HUES64 (cell line): ENCODE results near the gene ZNF26.
A peak's percentile ranks its signal among the peaks of the same experiment; 100 is the strongest.

Experiments
- H3K27ac ChIP-seq: 2 replicates; pipeline ENCODE4 v1.7.0; 2013; ENCODE audit warnings: low read depth, low read length, inconsistent platforms
- H3K27me3 ChIP-seq: 2 replicates; pipeline ENCODE4 v1.6.1; 2013; ENCODE audit warnings: mild to moderate bottlenecking, low read length; ENCODE audit not compliant: insufficient read depth
- H3K36me3 ChIP-seq: 2 replicates; pipeline ENCODE4 v1.6.1; 2013; ENCODE audit warnings: mild to moderate bottlenecking, low read length; ENCODE audit not compliant: insufficient read depth
- H3K4me1 ChIP-seq: 2 replicates; pipeline ENCODE4 v1.6.1; 2013; ENCODE audit warnings: mild to moderate bottlenecking, low read length, moderate library complexity; ENCODE audit not compliant: insufficient read depth
- H3K4me3 ChIP-seq: 2 replicates; pipeline ENCODE4 v1.5.1; 2013; ENCODE audit warnings: mild to moderate bottlenecking, low read length, moderate library complexity
- H3K9ac ChIP-seq: 2 replicates; pipeline ENCODE4 v1.6.1; 2013; ENCODE audit warnings: mild to moderate bottlenecking, low read depth, low read length
- H3K9me3 ChIP-seq: 2 replicates; pipeline ENCODE4 v1.6.1; 2013; ENCODE audit warnings: low read depth, low read length; ENCODE audit not compliant: insufficient read depth
- WGBS: fragments of 150-250, 120-280 bp; methylation state at CpG from one replicate; pipeline ENCODE4 v1.1.7; 2013; ENCODE audit warnings: missing lambda C conversion rate; 5-methylcytosine and 5-hydroxymethylcytosine counted together

ZNF26 gene

DNA sequence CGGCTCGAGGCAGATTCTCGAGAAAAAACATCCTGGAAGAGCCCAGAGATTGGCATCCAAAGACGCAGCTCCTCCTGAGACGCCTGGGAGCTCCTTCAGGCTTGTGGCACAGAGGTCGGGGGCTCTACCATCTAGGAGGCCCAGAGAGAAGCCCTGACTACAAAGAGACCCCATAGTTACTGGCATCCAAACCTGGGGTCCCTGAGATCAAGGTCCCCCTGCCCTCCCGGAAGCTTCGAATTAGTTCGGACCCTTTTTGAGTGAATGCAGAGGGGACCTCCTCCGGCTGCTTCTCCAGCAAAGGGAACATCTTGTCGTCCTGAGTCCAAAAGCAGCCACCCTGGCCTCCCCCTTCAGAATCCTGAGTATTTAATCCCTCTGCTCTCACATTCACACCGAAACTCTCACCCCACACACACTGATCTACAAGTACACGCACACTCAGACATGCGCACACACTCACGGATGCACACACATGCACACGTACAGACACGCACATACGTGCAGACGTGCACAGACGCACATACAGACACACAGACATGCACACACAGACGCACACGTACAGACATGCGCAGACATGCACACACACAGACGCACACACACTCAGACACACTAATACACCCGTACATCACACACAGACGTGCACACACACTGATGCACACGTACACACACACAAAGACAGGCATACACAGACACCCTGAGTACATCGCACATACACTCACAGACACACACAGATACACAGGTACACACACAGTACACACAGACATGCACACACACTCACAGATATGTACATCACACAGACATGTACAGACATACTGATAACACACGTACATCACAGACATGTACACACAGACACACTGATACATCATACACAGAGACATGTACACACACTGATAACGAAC is 36.0 kb upstream of the ZNF26 start:
- Histone ChIP-seq H3K27ac (no peak overlapping the region), H3K36me3 (peaks cover 22% of the 10 kb centered on the region), H3K4me1 (no peaks in the 10 kb centered on the region), H3K9ac (no peak overlapping the region), H3K4me3 (no peak overlapping the region), H3K9me3 (peaks cover 80% of the 10 kb centered on the region), H3K27me3 (no peaks in the 10 kb centered on the region)
- WGBS = 96% methylated on average over 30 of the region's 30 CpGs

DNA sequence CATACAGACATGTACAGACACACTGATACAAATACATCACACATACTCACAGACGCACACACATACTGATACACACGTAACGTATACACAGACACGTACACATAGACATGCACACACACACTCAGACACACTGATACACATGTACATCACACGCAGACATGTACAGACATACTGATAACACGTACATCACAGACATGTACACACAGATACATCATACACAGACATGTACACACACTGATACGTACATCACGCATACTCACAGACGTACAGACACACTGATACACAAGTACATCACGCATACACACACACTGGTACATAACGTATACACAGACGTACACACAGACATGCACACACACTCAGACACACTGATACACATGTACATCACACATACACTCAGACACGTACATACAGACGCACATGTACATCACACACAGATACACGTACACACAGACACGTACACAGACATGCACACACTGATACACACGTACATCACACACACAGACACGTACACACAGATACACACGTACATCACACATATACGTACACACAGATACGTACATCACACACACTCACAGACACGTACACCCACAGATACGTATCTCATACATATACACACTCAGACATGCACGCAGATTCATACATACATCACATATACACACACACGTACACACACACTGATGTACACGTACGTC is 35.2 kb upstream of the ZNF26 start:
- Histone ChIP-seq H3K27me3 (no peaks in the 10 kb centered on the region), H3K36me3 (peaks cover 13% of the 10 kb centered on the region; the same call in 1 of the 2 replicates), H3K9ac (no peak overlapping the region), H3K9me3 (peaks cover 73% of the 10 kb centered on the region), H3K4me3 (no peak overlapping the region; the same call in 1 of the 2 replicates), H3K4me1 (no peaks in the 10 kb centered on the region), H3K27ac (no peak overlapping the region)
- WGBS = 94% methylated on average over 27 of the region's 27 CpGs

DNA sequence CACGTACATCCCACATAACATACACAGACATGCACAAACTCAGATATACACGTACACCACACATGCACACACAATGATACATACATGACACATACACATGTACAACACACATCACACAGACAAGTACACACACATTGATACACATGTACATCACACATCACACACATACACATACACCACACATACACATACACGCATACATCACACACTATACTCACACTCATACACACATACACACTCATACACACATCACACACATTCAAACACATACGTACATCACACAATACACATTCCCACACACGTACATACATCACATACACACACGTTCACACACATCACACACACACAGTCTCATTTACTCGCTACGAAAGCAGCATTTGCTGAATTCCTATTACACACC is 34.5 kb upstream of the ZNF26 start:
- no peaks in the 10 kb centered on the region for H3K4me1 ChIP-seq
- 0 out of 2 replicates have a peak overlapping the region, but pooled peaks have one; percentile 13 for H3K4me3 ChIP-seq
- H3K27me3 ChIP-seq = no peaks in the 10 kb centered on the region
- 92% methylated on average over 8 of the region's 8 CpGs for WGBS
- H3K27ac ChIP-seq = no peak overlapping the region
- H3K36me3 ChIP-seq = peaks cover 11% of the 10 kb centered on the region; the same call in 1 of the 2 replicates
- H3K9ac ChIP-seq = no peak overlapping the region
- peaks cover 74% of the 10 kb centered on the region for H3K9me3 ChIP-seq

DNA sequence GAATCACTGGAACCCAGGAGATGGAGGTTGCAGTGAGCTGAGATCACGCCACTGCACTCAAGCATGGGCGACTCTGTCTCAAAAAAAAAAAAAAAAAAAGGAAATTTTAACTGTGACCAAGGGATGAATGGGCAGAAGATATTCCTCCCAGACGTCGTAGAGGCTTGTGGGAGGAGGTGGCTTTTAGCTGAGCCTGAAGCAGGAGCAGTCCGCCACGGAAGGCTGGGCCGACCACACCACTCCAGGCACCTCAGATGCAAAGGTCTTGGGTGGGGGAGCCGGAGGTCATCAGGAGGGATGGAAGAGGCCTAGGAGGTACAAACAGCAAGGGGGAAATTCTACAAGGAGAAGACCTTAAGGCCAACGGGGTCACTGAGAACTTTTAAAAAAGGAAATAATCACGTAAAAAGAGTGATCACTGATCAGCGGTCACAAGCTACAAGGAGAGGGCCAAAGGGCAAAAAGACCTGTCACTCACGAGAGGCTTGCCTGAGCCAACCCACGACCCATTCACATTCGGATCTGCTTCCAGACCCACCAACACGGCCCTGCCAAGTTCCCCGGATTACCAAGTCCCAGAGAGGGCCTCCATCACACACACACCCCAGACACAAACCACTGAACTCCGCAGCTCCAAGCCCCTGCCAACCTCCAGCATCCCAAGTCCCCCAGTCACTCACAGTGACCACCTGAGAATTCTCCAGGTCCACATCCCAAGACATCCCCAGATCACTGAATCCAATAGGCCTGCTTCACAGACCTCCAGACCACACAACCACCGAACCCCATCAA is 33.6 kb upstream of the ZNF26 start:
- H3K36me3 ChIP-seq = peaks cover 7% of the 10 kb centered on the region; the same call in 1 of the 2 replicates
- no peaks in the 10 kb centered on the region for H3K4me1 ChIP-seq
- no peaks in the 10 kb centered on the region for H3K27me3 ChIP-seq
- no peak overlapping the region for H3K27ac ChIP-seq
- H3K9ac ChIP-seq = no peak overlapping the region
- no peak overlapping the region for H3K4me3 ChIP-seq
- 95% methylated on average over 18 of the region's 18 CpGs for WGBS
- H3K9me3 ChIP-seq = peaks cover 73% of the 10 kb centered on the region

DNA sequence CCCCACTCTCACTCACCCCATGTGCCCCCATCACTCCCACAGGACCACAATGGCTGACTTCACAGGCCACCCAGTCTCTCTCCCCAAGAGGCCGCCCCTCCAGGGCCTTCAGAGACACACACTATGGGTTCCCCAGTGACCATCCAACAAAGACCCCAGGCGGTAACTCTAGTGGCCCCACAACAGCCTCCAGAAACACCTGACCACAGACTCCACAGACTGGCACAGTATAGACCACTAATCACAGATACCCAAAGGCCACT is 33.1 kb upstream of the ZNF26 start:
- Histone ChIP-seq H3K4me1 (no peaks in the 10 kb centered on the region), H3K4me3 (no peak overlapping the region), H3K36me3 (peaks cover 4% of the 10 kb centered on the region; the same call in 1 of the 2 replicates), H3K9me3 (peaks cover 71% of the 10 kb centered on the region), H3K27me3 (no peaks in the 10 kb centered on the region), H3K9ac (no peak overlapping the region), H3K27ac (no peak overlapping the region)
- 93% methylated on average over 2 of the region's 2 CpGs for WGBS

DNA sequence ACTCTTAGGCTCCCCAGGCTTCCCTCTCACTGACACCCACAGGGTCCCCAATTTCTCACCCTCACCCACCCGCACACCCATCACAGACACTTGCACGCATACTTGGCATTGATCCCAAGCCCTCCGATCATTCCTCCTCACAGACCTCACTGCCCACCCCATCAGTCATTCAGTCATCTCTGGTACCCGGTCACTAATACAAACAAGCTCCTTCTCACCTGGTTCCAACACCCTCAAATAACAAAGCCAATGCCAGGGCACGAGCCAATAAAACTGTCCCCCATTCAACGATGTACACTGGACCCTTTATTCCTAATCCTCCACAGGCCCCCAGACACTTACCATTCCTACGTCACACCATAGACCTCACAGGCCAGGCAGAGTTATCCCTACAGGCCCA is 32.4 kb upstream of the ZNF26 start:
- no peaks in the 10 kb centered on the region for H3K27me3 ChIP-seq
- H3K9ac ChIP-seq = no peak overlapping the region
- no peak overlapping the region for H3K27ac ChIP-seq
- WGBS = 91% methylated on average over 7 of the region's 7 CpGs
- no peaks in the 10 kb centered on the region for H3K4me1 ChIP-seq
- no peaks in the 10 kb centered on the region; the same call in 1 of the 2 replicates for H3K36me3 ChIP-seq
- H3K9me3 ChIP-seq = peaks cover 69% of the 10 kb centered on the region
- H3K4me3 ChIP-seq = no peak overlapping the region

DNA sequence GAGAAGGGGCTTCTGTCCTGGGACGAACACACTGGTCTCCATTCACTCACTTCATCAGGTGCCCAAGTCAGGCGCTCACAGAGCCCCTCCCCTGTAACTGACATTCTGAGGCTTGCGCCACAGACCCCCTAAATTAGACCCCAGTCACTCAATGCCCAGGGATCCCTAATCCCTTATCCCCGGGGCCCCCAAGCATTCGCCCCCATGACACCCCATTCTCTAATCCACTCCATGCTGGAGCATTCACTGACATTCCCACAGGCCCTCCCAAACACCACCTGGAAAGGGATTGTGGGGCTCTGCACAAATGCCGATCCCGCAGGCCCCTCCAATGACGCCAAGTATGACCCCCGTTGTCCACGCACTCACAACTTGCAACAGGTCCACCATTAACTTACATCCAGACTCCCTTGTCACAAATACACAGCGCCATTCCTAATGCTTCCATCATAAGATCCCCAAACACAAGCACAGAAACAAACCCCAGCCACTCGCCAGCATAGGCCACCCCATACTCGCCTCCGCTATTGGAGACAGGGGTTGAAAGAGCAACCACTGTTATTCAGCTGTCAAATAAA is 31.6 kb upstream of the ZNF26 start:
- H3K36me3 ChIP-seq = no peaks in the 10 kb centered on the region; the same call in 1 of the 2 replicates
- H3K27ac ChIP-seq = no peak overlapping the region
- H3K27me3 ChIP-seq = no peaks in the 10 kb centered on the region
- no peaks in the 10 kb centered on the region for H3K4me1 ChIP-seq
- WGBS = 93% methylated on average over 14 of the region's 14 CpGs
- peaks cover 68% of the 10 kb centered on the region for H3K9me3 ChIP-seq
- peak overlapping the region; percentile 88 for H3K4me3 ChIP-seq
- no peak overlapping the region for H3K9ac ChIP-seq

DNA sequence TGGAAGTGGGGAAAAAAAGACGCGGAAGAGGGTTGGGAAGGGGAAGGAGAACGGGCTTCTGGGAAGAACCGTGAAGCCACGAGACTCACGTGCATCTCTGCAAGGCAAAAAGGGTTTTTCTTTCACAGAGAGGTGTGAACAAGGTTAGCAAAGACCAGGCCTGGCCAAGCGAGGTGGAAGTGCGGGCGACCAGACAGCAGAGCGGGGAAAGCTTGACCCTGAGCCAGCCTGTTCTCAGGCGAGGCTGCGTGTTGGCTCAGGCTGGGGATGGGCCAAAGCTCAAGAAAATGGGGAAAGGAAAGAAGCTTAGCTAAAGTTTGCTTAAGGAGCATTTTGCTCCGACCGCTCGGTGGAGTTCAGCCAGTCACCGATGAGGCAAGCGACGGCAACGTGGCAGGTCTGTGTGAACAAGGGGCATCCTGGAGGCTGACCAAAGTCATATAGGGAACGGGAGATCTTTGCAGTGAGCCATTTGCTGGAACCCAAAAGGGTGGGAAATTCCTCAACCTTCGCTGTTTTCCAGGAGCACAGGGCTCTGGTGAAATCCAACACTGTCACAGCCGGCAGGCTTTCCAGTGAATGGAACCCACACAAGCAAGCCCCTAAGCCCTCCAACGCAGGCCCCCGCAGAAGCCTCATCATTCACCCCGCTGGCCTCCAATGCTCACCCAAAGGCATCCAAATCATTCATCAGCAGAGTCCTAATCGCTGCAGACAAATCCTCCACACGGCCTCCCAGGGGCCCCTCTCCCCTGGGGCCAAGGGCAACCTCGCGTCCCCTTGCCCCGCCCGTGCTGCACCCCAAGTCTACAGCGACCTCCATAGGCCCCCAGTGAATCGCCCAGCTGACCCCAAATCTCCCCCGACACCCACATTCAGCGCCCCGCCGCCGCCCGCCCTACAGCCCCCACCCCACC is 30.8 kb upstream of the ZNF26 start:
- Histone ChIP-seq H3K36me3 (no peaks in the 10 kb centered on the region), H3K27ac (peak overlapping the region; percentile 46; the same call in 1 of the 2 replicates), H3K27me3 (no peaks in the 10 kb centered on the region), H3K9ac (peak overlapping the region; percentile 78), H3K4me1 (no peaks in the 10 kb centered on the region), H3K4me3 (peak overlapping the region; percentile 88), H3K9me3 (peaks cover 64% of the 10 kb centered on the region)
- 38% methylated on average over 34 of the region's 39 CpGs for WGBS

DNA sequence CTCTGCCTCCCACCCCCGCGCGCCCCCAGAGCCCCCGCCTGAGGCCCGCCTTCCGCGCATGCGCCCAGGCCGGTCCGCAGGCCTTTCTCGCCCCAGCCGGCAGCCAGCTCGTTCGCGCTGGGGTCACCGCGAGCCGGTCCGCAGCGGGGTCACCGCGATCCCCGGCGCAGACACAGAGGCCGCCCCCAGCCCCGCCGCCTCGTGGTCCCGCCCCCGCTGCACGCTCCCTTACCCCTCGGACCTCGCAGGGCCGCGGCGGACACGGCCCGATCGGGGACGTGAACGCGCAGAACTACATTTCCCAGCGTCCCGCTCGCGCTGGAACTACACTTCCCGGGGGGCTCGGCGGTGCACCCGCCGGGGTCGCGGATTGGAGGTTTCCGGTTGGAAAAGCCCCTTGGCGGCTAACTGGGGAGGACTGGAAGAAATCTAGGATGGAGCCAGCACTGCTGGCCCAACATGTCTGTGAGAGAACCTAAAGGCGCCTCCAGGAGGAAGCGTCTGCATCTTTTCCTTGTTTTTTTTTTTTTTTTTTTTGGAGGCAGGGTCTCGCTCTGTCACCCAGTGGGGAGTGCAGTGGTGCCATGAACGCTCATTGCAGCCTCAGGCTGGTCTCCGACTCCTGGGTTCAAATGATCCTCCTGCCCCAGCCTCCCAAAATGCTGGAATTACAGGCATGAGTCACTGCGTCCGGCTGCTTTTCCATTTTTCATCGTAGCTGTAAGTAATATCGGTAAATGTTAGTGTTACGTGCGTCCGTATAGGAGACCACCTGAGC is 30.0 kb upstream of the ZNF26 start, which contains the start of gene ZNF605:
ZNF605 (minus strand) TSS at position 296 of the 778 bp plus-strand sequence. CDS start 10,671 bp downstream, outside the sequence.
- no peaks in the 10 kb centered on the region for H3K27me3 ChIP-seq
- H3K4me1 ChIP-seq = no peaks in the 10 kb centered on the region
- WGBS = 10% methylated on average over 64 of the region's 67 CpGs
- H3K36me3 ChIP-seq = no peaks in the 10 kb centered on the region
- H3K9ac ChIP-seq = peak within 1 kb of the TSS; percentile 78
- H3K9me3 ChIP-seq = peaks cover 61% of the 10 kb centered on the region
- peak within 1 kb of the TSS; percentile 88 for H3K4me3 ChIP-seq
- H3K27ac ChIP-seq = peak within 1 kb of the TSS; percentile 85
